ENCODE measurements around the gene TARS2. TPM values are rescaled to one million over a fixed set of nuclear protein-coding genes. Genes with fewer than 3 reads are reported as not detected.

The TARS2 gene
- polyA plus RNA-seq, 1 experiment, result 14.6 TPM

DNA sequence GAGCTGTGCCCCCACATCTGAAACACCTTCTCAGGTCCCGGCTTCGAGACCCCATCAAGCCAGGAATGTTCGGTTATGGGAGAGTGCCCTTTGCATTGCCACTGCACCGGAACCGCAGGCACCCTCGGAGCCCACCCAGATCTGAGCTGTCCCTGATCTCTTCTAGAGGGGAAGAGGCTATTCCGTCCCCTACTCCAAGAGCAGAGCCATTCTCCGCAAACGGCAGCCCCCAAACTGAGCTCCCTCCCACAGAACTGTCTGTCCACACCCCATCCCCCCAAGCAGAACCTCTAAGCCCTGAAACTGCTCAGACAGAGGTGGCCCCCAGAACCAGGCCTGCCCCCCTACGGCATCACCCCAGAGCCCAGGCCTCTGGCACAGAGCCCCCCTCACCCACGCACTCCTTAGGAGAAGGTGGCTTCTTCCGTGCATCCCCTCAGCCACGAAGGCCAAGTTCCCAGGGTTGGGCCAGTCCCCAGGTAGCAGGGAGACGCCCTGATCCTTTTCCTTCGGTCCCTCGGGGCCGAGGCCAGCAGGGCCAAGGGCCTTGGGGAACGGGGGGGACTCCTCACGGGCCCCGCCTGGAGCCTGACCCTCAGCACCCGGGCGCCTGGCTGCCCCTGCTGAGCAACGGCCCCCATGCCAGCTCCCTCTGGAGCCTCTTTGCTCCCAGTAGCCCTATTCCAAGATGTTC is 66.3 kb downstream of the TARS2 start:
- H3K27me3 ChIP-seq (ENCODE audit: control insufficient read depth, insufficient read depth, low read length), result no peaks in the 10 kb centered on the region
- CTCF ChIA-PET, result interaction anchor here (1.6 kb wide), 1 partner anchor 21 kb away, joined by 5 read pairs; no protein-coding TSS in a partner anchor
- H3K27ac ChIP-seq (ENCODE audit: low read depth, low read length), result peak overlapping the region; percentile 73
- no peak for DNase-seq (ENCODE audit: low read depth, low spot score)
- POLR2A ChIA-PET, result no interaction called here
- TF ChIP-seq, protein P1, sequence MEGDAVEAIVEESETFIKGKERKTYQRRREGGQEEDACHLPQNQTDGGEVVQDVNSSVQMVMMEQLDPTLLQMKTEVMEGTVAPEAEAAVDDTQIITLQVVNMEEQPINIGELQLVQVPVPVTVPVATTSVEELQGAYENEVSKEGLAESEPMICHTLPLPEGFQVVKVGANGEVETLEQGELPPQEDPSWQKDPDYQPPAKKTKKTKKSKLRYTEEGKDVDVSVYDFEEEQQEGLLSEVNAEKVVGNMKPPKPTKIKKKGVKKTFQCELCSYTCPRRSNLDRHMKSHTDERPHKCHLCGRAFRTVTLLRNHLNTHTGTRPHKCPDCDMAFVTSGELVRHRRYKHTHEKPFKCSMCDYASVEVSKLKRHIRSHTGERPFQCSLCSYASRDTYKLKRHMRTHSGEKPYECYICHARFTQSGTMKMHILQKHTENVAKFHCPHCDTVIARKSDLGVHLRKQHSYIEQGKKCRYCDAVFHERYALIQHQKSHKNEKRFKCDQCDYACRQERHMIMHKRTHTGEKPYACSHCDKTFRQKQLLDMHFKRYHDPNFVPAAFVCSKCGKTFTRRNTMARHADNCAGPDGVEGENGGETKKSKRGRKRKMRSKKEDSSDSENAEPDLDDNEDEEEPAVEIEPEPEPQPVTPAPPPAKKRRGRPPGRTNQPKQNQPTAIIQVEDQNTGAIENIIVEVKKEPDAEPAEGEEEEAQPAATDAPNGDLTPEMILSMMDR (IDR thresholded peaks at IDR 0.05; ENCODE audit: low read depth, low read length), result no peak
- H3K9me3 ChIP-seq (ENCODE audit: control insufficient read depth, insufficient read depth, low read length), result no peaks in the 10 kb centered on the region; the same call in 1 of the 2 replicates
- no peak overlapping the region for H3K4me3 ChIP-seq (ENCODE audit: low read depth, low read length)

- DNase-seq (ENCODE audit: low read depth, low spot score), result no peak
- no peaks in the 10 kb centered on the region; the same call in 1 of the 2 replicates for H3K9me3 ChIP-seq (ENCODE audit: control insufficient read depth, insufficient read depth, low read length)
- no peaks in the 10 kb centered on the region for H3K27me3 ChIP-seq (ENCODE audit: control insufficient read depth, insufficient read depth, low read length)
- ChIA-PET POLR2A (interaction anchor here (0.9 kb wide), 1 partner anchor 26 kb away, joined by 8 read pairs; no protein-coding TSS in a partner anchor), CTCF (interaction anchor here (1.6 kb wide), 1 partner anchor 21 kb away, joined by 5 read pairs; no protein-coding TSS in a partner anchor)
- H3K4me3 ChIP-seq (ENCODE audit: low read depth, low read length), result no peak overlapping the region
- H3K27ac ChIP-seq (ENCODE audit: low read depth, low read length), result no peak overlapping the region
- TF ChIP-seq, protein P1 (IDR thresholded peaks at IDR 0.05; ENCODE audit: low read depth, low read length), result no peak
Measured at GRCh38 chr1:150554086-150554452, 66.8 kb downstream of the TARS2 start.

GRCh38 chr1:150555198-150555970 is 68.2 kb downstream of the TARS2 start:
- ChIA-PET CTCF (no interaction called here), POLR2A (interaction anchor here (1.2 kb wide), 1 partner anchor 24 kb away, joined by 4 read pairs; the partner anchor contains the start of gene MCL1)
- no peaks in the 10 kb centered on the region for H3K27me3 ChIP-seq (ENCODE audit: control insufficient read depth, insufficient read depth, low read length)
- no peak overlapping the region for H3K27ac ChIP-seq (ENCODE audit: low read depth, low read length)
- no peaks in the 10 kb centered on the region; the same call in 1 of the 2 replicates for H3K9me3 ChIP-seq (ENCODE audit: control insufficient read depth, insufficient read depth, low read length)
- no peak for DNase-seq (ENCODE audit: low read depth, low spot score)
- H3K4me3 ChIP-seq (ENCODE audit: low read depth, low read length), result no peak overlapping the region
- TF ChIP-seq, protein P1 (IDR thresholded peaks at IDR 0.05; ENCODE audit: low read depth, low read length), result no peak

DNA sequence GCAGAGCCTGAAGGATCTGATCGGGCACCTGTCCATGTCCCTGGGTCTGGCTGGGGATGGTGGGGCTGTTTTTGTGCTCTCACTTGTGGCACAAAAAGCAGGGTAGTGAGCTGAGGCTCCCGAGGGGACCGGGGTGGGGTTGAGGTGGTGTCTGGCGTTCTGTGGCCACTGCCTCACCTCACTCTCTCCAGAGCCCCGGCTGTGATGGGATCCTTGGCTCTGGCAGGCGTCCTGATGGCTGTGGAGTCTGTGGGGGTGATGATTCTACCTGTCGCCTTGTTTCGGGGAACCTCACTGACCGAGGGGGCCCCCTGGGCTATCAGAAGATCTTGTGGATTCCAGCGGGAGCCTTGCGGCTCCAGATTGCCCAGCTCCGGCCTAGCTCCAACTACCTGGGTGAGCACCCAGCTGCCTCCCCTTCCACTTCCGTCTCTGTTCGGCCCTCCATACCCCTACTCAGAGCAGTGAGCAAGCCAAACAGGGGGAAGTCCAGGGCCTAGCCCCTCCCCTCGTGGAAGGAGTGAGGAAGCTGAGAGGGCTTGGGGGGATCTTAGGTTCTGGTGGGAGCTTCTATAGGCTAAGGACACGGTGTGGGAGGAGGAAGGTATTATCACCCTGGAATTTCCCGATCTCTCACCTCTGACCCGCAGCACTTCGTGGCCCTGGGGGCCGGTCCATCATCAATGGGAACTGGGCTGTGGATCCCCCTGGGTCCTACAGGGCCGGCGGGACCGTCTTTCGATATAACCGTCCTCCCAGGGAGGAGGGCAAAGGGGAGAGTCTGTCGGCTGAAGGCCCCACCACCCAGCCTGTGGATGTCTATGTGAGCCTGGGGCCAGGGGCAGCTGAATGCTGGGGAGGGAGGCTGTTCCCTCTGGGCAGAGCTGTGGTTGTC is 69.0 kb downstream of the TARS2 start:
- Histone ChIP-seq H3K9me3 (ENCODE audit: control insufficient read depth, insufficient read depth, low read length) (no peaks in the 10 kb centered on the region; the same call in 1 of the 2 replicates), H3K27me3 (ENCODE audit: control insufficient read depth, insufficient read depth, low read length) (no peaks in the 10 kb centered on the region), H3K4me3 (ENCODE audit: low read depth, low read length) (no peak overlapping the region), H3K27ac (ENCODE audit: low read depth, low read length) (no peak overlapping the region)
- DNase-seq (ENCODE audit: low read depth, low spot score), result no peak
- POLR2A ChIA-PET, result interaction anchor here (1.2 kb wide), 1 partner anchor 23 kb away, joined by 4 read pairs; the partner anchor contains the start of gene MCL1
- CTCF ChIA-PET, result interaction anchor here (0.5 to 1.2 kb wide), 2 partner anchors 17 to 23 kb away, joined by 4 to 7 read pairs; no protein-coding TSS in a partner anchor
- TF ChIP-seq, protein P1 (IDR thresholded peaks at IDR 0.05; ENCODE audit: low read depth, low read length), result no peak
